ENCODE results near the gene MT2A. TPM values are rescaled to one million over a fixed set of nuclear protein-coding genes. Genes with fewer than 3 reads are reported as not detected.

The MT2A gene
- total RNA-seq, 6 experiments from 2014 or later, result 946 to 4,033 (median 2,228) TPM

DNA sequence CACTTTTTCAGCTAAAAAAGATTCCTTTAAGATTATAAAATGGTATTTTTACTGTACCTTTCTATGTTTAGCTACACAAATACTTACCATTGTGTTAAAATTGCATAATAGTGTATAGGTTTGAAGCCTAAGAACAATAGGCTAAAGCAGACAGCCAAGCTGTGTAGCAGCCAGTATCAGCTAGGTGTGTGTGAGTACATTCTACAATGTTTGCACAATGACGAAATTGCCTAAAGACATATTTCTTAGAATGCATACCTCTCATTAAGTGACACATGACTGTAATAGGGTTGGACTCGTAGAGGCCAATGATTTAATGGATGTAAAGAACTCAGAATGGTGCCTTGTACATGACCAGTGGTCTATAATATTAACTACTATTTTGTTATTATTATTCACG lies 41.4 kb downstream of the MT2A start:
- no peak for TF ChIP-seq POLR2A (IDR thresholded peaks at IDR 0.05)
- TF ChIP-seq, protein P1, sequence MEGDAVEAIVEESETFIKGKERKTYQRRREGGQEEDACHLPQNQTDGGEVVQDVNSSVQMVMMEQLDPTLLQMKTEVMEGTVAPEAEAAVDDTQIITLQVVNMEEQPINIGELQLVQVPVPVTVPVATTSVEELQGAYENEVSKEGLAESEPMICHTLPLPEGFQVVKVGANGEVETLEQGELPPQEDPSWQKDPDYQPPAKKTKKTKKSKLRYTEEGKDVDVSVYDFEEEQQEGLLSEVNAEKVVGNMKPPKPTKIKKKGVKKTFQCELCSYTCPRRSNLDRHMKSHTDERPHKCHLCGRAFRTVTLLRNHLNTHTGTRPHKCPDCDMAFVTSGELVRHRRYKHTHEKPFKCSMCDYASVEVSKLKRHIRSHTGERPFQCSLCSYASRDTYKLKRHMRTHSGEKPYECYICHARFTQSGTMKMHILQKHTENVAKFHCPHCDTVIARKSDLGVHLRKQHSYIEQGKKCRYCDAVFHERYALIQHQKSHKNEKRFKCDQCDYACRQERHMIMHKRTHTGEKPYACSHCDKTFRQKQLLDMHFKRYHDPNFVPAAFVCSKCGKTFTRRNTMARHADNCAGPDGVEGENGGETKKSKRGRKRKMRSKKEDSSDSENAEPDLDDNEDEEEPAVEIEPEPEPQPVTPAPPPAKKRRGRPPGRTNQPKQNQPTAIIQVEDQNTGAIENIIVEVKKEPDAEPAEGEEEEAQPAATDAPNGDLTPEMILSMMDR (IDR thresholded peaks at IDR 0.05), result no peak
- Histone ChIP-seq H3K4me1 (peaks cover 0 to 20% (median 0%) of the 10 kb centered on the region in 4 donors), H3K36me3 (no peaks in the 10 kb centered on the region), H3K27ac (no peak overlapping the region), H3K27me3 (no peaks in the 10 kb centered on the region), H3K4me3 (no peak overlapping the region), H3K9me3 (no peaks in the 10 kb centered on the region)
- ATAC-seq (no peak), DNase-seq (no peak)
- 78% methylated on average over 3 of the region's 3 CpGs for WGBS (ENCODE audit: insufficient coverage, low coverage, low lambda C conversion rate, missing lambda C conversion rate)
- intact Hi-C loops (cut with DNase I), result no loop called here

GRCh38 chr16:56651586-56651985 lies 43.2 kb downstream of the MT2A start, which contains the start of gene MT1B:
Gene MT1B, plus strand, starts transcription at chr16:56651886. Its CDS starts 68 bp downstream, at chr16:56651954.
- TF ChIP-seq, protein P1 (IDR thresholded peaks at IDR 0.05), result no peak
- TF ChIP-seq POLR2A (IDR thresholded peaks at IDR 0.05), result no peak
- no peaks in the 10 kb centered on the region for H3K9me3 ChIP-seq
- intact Hi-C loops (cut with DNase I), result no loop called here
- 30% methylated on average over 2 of the region's 7 CpGs for WGBS (ENCODE audit: insufficient coverage, low coverage, low lambda C conversion rate, missing lambda C conversion rate)
- ATAC-seq (no peak), DNase-seq (no peak)
- H3K4me3 ChIP-seq, result no peak within 1 kb of the TSS
- no peak within 1 kb of the TSS for H3K27ac ChIP-seq
- H3K36me3 ChIP-seq, result no peaks in the 10 kb centered on the region
- H3K4me1 ChIP-seq, result peaks cover 0 to 19% (median 0%) of the 10 kb centered on the region in 4 donors
- H3K27me3 ChIP-seq, result no peaks in the 10 kb centered on the region

DNA sequence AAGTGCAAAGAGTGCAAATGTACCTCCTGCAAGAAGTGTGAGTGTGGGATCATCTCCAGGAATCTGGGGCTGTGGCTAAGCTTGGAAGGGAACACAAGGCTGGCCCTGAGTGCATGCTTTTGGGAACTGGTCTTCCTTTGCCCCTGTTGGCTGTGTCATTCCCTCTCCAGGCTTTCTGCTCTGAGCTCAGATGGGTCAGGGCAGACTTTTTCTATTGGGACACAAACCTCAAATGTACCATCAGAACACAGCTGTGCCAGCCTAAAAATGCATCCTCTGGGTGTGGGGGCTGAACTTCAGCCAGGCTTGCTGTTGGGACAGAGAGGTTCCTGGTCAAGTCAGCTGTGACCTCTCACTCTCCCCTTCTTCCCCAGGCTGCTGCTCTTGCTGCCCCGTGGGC lies 44.2 kb downstream of the MT2A start:
- ATAC-seq, result no peak
- no peaks in the 10 kb centered on the region for H3K36me3 ChIP-seq
- TF ChIP-seq POLR2A (IDR thresholded peaks at IDR 0.05), result no peak
- TF ChIP-seq, protein P1 (IDR thresholded peaks at IDR 0.05), result no peak
- peaks cover 0 to 13% (median 0%) of the 10 kb centered on the region in 4 donors for H3K4me1 ChIP-seq
- DNase-seq, result no peak
- WGBS (ENCODE audit: insufficient coverage, low coverage, low lambda C conversion rate, missing lambda C conversion rate), result no CpG with 5 or more reads among the region's 1 CpG
- no peak overlapping the region for H3K4me3 ChIP-seq
- intact Hi-C loops (cut with DNase I), result no loop called here
- no peak overlapping the region for H3K27ac ChIP-seq
- no peaks in the 10 kb centered on the region for H3K27me3 ChIP-seq
- H3K9me3 ChIP-seq, result no peaks in the 10 kb centered on the region

- Histone ChIP-seq H3K9me3 (no peaks in the 10 kb centered on the region), H3K36me3 (no peaks in the 10 kb centered on the region), H3K27ac (no peak overlapping the region), H3K27me3 (no peaks in the 10 kb centered on the region), H3K4me3 (no peak overlapping the region), H3K4me1 (peaks cover 0 to 9% (median 0%) of the 10 kb centered on the region in 4 donors)
- 93% methylated on average over 7 of the region's 7 CpGs for WGBS (ENCODE audit: insufficient coverage, low coverage, low lambda C conversion rate, missing lambda C conversion rate)
- ATAC-seq, result no peak
- TF ChIP-seq POLR2A (IDR thresholded peaks at IDR 0.05), result no peak
- TF ChIP-seq, protein P1 (IDR thresholded peaks at IDR 0.05), result no peak
- intact Hi-C loops (cut with DNase I), result no loop called here
- DNase-seq, result no peak
Observed at GRCh38 chr16:56653218-56653617, 44.8 kb downstream of the MT2A start.
